Prostate gland (tissue), 2 donors: ENCODE results near the gene STAB1. TPM values are rescaled to one million over a fixed set of nuclear protein-coding genes. Genes with fewer than 3 reads are reported as not detected.

ENCODE experiments used
- DNase-seq: peaks from one replicate; pipeline ENCODE4 v3.0.0-alpha.2; 2019; ENCODE audit warnings: low spot score
- H3K27ac ChIP-seq, 2 donors: fragments of 200-600 bp; sonication (generic); 2 replicates each; pipeline ENCODE4 v1.5.1; 2017 to 2019
- H3K27me3 ChIP-seq: fragments of 200-600 bp; sonication (generic); replicated peaks from 2 replicates; pipeline ENCODE4 v1.5.1; 2019; ENCODE audit not compliant: insufficient read depth
- H3K36me3 ChIP-seq, 2 donors: fragments of 200-600 bp; sonication (generic); 1 replicate in 1 of 2; 2 replicates in 1 of 2; pipeline versions ENCODE4 v1.5.1 to v1.8.1; 2017 to 2019
- H3K4me1 ChIP-seq: fragments of 200-600 bp; sonication (generic); replicated peaks from 2 replicates; pipeline ENCODE4 v1.5.1; 2019
- H3K4me3 ChIP-seq, 2 donors: fragments of 200-600 bp; sonication (generic); 2 replicates each; pipeline ENCODE4 v1.5.1; 2017 to 2019
- H3K9me3 ChIP-seq: fragments of 200-600 bp; sonication (generic); 2 replicates; pipeline ENCODE4 v1.5.1; 2017
- POLR2A ChIP-seq: fragments of 450-650 bp; IDR thresholded peaks from one replicate; pipeline ENCODE4 v1.6.1; 2016; ENCODE audit warnings: antibody characterized with exemption, mild to moderate bottlenecking
- POLR2AphosphoS5 ChIP-seq: sonication (generic); formaldehyde crosslinking; IDR thresholded peaks from one replicate; pipeline ENCODE4 v1.6.1; 2017; ENCODE audit warnings: antibody characterized with exemption
- WGBS: methylation state at CpG from one replicate; pipeline ENCODE4 v1.1.5; 2018; 5-methylcytosine and 5-hydroxymethylcytosine counted together
- intact Hi-C: fragments of 100-400 bp; cut with DNase I; formaldehyde crosslinking; loops from one replicate; pipeline ENCODE4 v1.14.2; 2022
- total RNA-seq, 2 donors: library from RNA; depleted of rRNA; stranded (reverse); fragments of >200 nt; gene quantifications; one replicate each; pipeline ENCODE4 v1.1.0, GENCODE V29; 2016
- TF ChIP-seq, protein P1 (sequence below), 4 experiments: fragments of 200-600 bp in 2 of 4; fragments of 450-650 bp in 2 of 4; sonication (generic) in 2 of 4; IDR thresholded peaks; 1 replicate in 3 of 4; 2 replicates in 1 of 4; pipeline ENCODE4 v1.5.1; 2016 to 2019; ENCODE audit warnings: antibody characterized with exemption in 4 of 4, mild to moderate bottlenecking in 2 of 4, moderate library complexity in 2 of 4

Gene STAB1
- total RNA-seq, 2 donors from 2014 or later, result 21.8 to 68.6 TPM

GRCh38 chr3:52527039-52527731 is 32.0 kb downstream of the STAB1 start:
- WGBS, result 84% methylated on average over 14 of the region's 14 CpGs
- H3K4me3 ChIP-seq, result no peak overlapping the region
- H3K27me3 ChIP-seq, result no peaks in the 10 kb centered on the region
- H3K27ac ChIP-seq, result peak overlapping the region in 1 of 2 donors; percentile 22
- TF ChIP-seq, protein P1, sequence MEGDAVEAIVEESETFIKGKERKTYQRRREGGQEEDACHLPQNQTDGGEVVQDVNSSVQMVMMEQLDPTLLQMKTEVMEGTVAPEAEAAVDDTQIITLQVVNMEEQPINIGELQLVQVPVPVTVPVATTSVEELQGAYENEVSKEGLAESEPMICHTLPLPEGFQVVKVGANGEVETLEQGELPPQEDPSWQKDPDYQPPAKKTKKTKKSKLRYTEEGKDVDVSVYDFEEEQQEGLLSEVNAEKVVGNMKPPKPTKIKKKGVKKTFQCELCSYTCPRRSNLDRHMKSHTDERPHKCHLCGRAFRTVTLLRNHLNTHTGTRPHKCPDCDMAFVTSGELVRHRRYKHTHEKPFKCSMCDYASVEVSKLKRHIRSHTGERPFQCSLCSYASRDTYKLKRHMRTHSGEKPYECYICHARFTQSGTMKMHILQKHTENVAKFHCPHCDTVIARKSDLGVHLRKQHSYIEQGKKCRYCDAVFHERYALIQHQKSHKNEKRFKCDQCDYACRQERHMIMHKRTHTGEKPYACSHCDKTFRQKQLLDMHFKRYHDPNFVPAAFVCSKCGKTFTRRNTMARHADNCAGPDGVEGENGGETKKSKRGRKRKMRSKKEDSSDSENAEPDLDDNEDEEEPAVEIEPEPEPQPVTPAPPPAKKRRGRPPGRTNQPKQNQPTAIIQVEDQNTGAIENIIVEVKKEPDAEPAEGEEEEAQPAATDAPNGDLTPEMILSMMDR (IDR thresholded peaks at IDR 0.05), result no peak
- TF ChIP-seq POLR2A, result no peak
- no peak for TF ChIP-seq POLR2AphosphoS5
- intact Hi-C loops, result no loop called here
- H3K9me3 ChIP-seq, result no peaks in the 10 kb centered on the region
- peaks cover 3% of the 10 kb centered on the region for H3K4me1 ChIP-seq
- no peaks in the 10 kb centered on the region for H3K36me3 ChIP-seq
- no peak for DNase-seq

DNA sequence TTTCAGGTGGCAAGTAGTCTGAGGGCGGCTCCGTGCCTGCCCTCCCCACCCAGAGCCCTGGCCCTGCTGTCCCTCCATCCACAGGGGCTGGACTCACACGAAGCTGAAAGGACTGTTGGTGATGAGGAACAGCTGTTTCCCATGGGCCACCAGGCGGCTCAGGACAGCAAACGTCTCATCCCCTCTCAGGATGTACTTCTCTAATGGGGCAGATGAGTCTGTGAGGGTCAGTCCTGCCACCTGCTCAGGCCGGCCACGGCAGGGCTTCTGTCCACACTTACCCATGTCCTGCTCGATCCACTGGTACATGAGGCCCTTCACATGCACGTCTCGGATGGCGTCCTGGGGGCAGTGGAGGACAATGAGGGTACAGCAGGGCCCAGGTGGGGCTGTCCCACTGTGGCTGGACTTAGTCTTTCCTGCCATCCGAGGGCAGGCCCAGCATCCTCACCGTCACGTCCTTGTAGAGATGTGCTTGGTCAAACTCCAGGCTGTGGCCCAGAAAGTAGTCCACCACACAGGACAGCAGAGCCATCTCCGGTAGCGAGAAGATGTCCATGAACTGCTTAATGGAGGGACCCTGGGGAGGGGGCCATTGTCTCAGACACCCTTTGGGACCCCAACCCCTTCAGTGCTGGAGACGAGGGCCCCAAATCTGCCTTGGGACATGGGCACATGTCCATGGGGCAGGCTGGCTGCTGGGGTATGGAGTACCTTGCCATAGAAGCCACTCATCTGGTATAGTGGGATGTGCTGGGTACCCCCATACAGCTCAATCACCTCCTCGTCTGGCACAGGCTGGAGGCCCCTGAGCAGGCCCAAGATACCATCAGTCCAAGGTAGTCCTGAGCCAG is 32.8 kb downstream of the STAB1 start:
- H3K9me3 ChIP-seq, result no peaks in the 10 kb centered on the region
- peaks cover 3% of the 10 kb centered on the region for H3K4me1 ChIP-seq

DNA sequence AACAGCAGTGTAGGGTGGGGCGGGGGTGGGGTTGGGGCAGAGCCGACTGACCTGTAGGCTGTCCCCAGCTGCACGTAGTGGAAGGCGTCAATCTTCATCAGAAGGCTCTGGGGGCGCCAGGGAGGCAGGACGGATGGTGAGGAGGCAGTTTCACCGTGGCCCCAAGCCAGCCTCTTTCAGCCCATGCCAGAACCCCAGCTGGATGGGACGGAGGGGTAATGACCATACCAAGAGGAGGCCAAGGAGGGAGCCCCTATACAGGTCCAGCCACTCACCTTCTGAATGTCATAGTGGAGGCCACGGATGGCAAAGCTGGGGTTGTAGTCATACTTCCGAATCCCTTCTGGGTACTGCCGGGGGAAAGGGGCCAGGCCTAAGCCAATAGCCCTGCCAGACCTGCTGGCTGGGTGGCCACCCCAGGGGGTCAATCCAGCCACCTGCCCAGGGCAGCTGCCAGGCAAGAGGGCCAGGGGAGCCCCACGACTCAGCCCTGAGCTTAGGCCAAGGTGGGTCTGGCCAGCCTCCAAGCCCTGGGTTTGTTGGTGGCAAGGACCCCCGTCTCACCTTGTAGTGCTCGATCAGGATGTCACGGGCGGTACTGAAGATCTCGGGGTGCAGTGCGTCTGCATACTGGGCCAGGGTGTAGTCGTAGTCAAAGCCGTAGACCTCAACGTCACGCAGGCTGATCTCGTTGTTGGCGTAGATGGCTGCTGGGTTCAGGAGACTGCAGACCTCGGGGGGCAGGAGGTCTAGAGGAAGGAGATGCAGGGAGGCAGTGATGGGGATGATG is 33.6 kb downstream of the STAB1 start:
- TF ChIP-seq POLR2A (no peak), POLR2AphosphoS5 (no peak)
- TF ChIP-seq, protein P1 (IDR thresholded peaks at IDR 0.05), result no peak
- 88% methylated on average over 22 of the region's 25 CpGs for WGBS
- Histone ChIP-seq H3K36me3 (no peaks in the 10 kb centered on the region), H3K4me3 (no peak overlapping the region), H3K27me3 (no peaks in the 10 kb centered on the region), H3K27ac (peak overlapping the region in 1 of 2 donors; percentile 73), H3K4me1 (peaks cover 3% of the 10 kb centered on the region), H3K9me3 (no peaks in the 10 kb centered on the region)
- DNase-seq, result no peak
- intact Hi-C loops, result no loop called here

More for the DNA sequence above, 32.8 kb downstream of the STAB1 start:
- WGBS, result 70% methylated on average over 18 of the region's 18 CpGs
- Histone ChIP-seq H3K36me3 (no peaks in the 10 kb centered on the region), H3K4me3 (no peak overlapping the region), H3K27me3 (no peaks in the 10 kb centered on the region), H3K27ac (no peak overlapping the region)
- intact Hi-C loops, result no loop called here
- TF ChIP-seq POLR2AphosphoS5 (no peak), POLR2A (no peak)
- TF ChIP-seq, protein P1 (IDR thresholded peaks at IDR 0.05), result no peak
- no peak for DNase-seq

GRCh38 chr3:52529376-52530333 is 34.5 kb downstream of the STAB1 start:
- TF ChIP-seq POLR2A, result no peak
- peak; percentile 46 for TF ChIP-seq POLR2AphosphoS5
- TF ChIP-seq, protein P1 (IDR thresholded peaks at IDR 0.05), result no peak
- Histone ChIP-seq H3K4me1 (peaks cover 3% of the 10 kb centered on the region), H3K9me3 (no peaks in the 10 kb centered on the region), H3K36me3 (no peaks in the 10 kb centered on the region), H3K4me3 (no peak overlapping the region), H3K27ac (peak overlapping the region; percentile 73 to 74), H3K27me3 (no peaks in the 10 kb centered on the region)
- no peak for DNase-seq
- intact Hi-C loops, result loop anchor here (5.0 to 10.0 kb wide), 2 partner anchors 47 to 155 kb away; partner anchors contain the start of genes GNL3 and PBRM1
- 53% methylated on average over 12 of the region's 12 CpGs for WGBS
